NB4 (cell line): ENCODE data around the gene DIP2C.

Experiments
- CTCF ChIP-seq: IDR thresholded peaks from one replicate; pipeline ENCODE4 v1.5.1; 2012; ENCODE audit warnings: low read depth, low read length
- MYC ChIP-seq: IDR thresholded peaks from 2 replicates; pipeline ENCODE4 v1.6.1; 2011; ENCODE audit warnings: low read depth, low read length
- POLR2A ChIP-seq: IDR thresholded peaks from 2 replicates; pipeline ENCODE4 v1.6.1; 2011; ENCODE audit warnings: mild to moderate bottlenecking; ENCODE audit not compliant: insufficient read length; ENCODE audit errors: extremely low read depth

- no peak for TF ChIP-seq CTCF
- TF ChIP-seq POLR2A: no peak
- 0 out of 2 replicates have a peak, but pooled peaks have one; percentile 53 for TF ChIP-seq MYC
These were observed 64.7 kb downstream of the DIP2C start for GRCh38 chr10:624605-625332.
